Lower leg skin (tissue), 3 donors: ENCODE data around the gene MED27.

Experiments used
- CTCF ChIP-seq, 3 donors: fragments of 450-650 bp; IDR thresholded peaks; one replicate each; pipeline ENCODE4 v1.5.1; 2016; ENCODE audit warnings: antibody characterized with exemption in 3 of 3, mild to moderate bottlenecking in 3 of 3, moderate library complexity in 2 of 3
- POLR2A ChIP-seq, 2 donors: fragments of 450-650 bp; IDR thresholded peaks; one replicate each; pipeline ENCODE4 v1.6.1; 2016 to 2017; ENCODE audit warnings: antibody characterized with exemption in 2 of 2, mild to moderate bottlenecking in 1 of 2, moderate library complexity in 1 of 2

DNA sequence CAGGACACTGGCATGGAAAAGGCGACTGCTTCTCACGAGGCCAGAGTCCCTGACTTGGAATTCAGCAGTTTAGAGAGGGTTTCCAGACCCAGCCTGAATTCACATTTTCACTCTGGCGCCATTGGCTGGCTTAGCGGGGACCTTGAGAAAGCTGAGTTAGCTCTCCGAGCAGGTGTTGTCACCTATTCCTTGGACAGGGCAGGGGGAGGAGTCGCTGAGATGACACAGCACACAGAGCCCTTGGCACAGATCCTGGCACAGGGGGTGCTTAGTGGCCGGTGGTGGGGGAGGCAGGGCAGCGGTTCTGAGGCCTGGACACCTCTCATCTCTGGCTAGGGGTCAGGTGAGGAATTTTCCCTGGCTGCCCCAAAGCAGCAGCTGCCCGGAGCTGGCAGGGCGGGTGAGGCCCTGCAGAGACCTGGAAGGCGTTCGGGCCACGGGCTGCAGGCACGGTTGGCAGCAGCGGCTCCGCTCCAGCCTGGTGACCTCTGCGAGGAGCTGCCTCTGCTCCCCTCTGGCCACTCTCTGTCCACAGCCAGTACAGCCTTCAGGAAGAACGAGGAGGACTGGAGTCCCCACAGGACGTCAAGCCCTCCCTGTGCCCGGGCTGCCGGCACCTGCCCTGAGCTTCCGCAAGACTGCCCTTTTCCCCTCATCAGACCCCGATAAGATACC lies 267.4 kb downstream of the MED27 start:
- TF ChIP-seq CTCF (IDR thresholded peaks at IDR 0.05) (no peak), POLR2A (IDR thresholded peaks at IDR 0.05) (no peak)
